ENCODE results near the gene STT3B.
A peak's percentile ranks its signal among the peaks of the same experiment; 100 is the strongest.

Gene STT3B

DNA sequence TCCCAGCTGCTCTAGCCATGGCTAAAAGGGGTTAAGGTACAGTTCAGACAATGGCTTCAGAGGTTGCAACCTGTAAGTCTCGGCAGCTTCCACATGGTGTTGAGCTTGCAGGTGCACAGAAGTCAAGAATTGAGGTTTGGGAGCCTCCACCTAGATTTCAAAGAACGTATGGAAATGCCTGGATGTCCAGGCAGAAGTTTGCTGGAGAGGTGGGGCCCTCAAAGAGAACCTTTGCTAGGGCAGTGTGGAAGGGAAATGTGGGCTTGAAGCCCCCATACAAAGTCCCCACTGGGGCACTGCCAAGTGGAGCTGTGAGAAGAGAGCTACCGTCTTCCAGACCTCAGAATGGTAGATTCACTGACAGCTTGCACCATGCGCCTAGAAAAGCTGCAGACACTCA is 73.7 kb downstream of the STT3B start:
- no peak for DNase-seq
- Histone ChIP-seq H2BK15ac (ENCODE audit: low read depth, poor library complexity, severe bottlenecking) (no peak overlapping the region), H3K4me3 (ENCODE audit: insufficient read depth in 1 of 2, low read depth in 1 of 2, low read length in 2 of 2) (no peak overlapping the region), H3K4me1 (ENCODE audit: control insufficient read depth, insufficient read depth, low read depth, low read length) (no peaks in the 10 kb centered on the region), H3K27ac (ENCODE audit: low read length, poor library complexity, severe bottlenecking) (no peak overlapping the region), H2AFZ (ENCODE audit: low read depth, low read length) (no peak overlapping the region), H2BK120ac (ENCODE audit: low read depth, low read length) (no peak overlapping the region), H3K9ac (ENCODE audit: low read length) (no peak overlapping the region), H3K4ac (ENCODE audit: low read depth in 1 of 2, low read length in 2 of 2) (no peak overlapping the region), H3K14ac (ENCODE audit: low read length in 2 of 2) (no peak overlapping the region), H3K36me3 (ENCODE audit: control insufficient read depth in 1 of 2, insufficient read depth in 2 of 2, low read depth in 1 of 2, low read length in 2 of 2) (peaks cover 7 to 32% of the 10 kb centered on the region in 2 experiments), H3K23ac (ENCODE audit: low read length in 2 of 2) (no peak overlapping the region), H3K9me3 (ENCODE audit: control insufficient read depth, low read length) (peaks cover 10% of the 10 kb centered on the region), H3K4me2 (ENCODE audit: low read length, poor library complexity, severe bottlenecking) (no peak overlapping the region), H2BK5ac (ENCODE audit: low read depth, low read length, poor library complexity, severe bottlenecking) (no peak overlapping the region), H3K27me3 (ENCODE audit: control insufficient read depth in 1 of 2, insufficient read depth in 1 of 2, low read length in 2 of 2) (no peaks in the 10 kb centered on the region), H3K18ac (ENCODE audit: low read depth in 1 of 2, low read length in 2 of 2) (no peak overlapping the region), H2AK5ac (ENCODE audit: low read length, severe bottlenecking) (no peak overlapping the region), H2BK12ac (ENCODE audit: low read length in 2 of 2) (no peak overlapping the region), H4K8ac (ENCODE audit: low read length) (no peak overlapping the region), H4K91ac (ENCODE audit: low read length) (no peak overlapping the region), H3K79me1 (replicated peaks; ENCODE audit: low read length, poor library complexity, severe bottlenecking) (peaks cover 12% of the 10 kb centered on the region)
- 100% methylated on average over 4 of the region's 4 CpGs for WGBS

DNA sequence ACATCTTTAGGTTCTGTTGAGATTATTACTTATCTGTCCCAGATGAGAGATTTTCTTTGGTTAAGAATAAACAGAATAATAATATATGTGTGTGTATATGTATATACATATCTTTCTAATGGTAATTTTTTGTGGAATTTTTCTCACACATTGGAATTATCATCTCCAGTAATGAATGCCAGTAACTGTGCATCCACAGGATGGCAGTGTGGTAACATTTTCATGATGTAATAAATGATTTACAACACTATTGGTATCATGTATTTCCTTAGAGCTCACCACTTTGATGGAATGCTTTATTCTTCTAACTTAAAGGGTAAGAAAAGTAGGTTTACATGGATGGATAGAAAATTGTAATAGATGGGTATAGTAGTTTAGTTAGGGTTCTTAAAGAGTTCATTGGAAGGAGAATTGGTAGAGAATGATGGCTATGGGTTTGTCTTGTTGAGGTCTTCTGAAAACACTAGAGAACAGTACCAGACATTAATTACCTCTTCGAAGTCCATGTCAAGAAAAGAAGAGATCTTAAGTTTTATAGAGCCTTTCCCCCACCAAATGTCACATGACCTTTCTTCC is 78.1 kb downstream of the STT3B start:
- no peak overlapping the region for H2AK5ac ChIP-seq (ENCODE audit: low read length, severe bottlenecking)
- no peak overlapping the region for H2BK15ac ChIP-seq (ENCODE audit: low read depth, poor library complexity, severe bottlenecking)
- no peak overlapping the region for H3K9ac ChIP-seq (ENCODE audit: low read length)
- peaks cover 10% of the 10 kb centered on the region for H3K9me3 ChIP-seq (ENCODE audit: control insufficient read depth, low read length)
- H2BK5ac ChIP-seq (ENCODE audit: low read depth, low read length, poor library complexity, severe bottlenecking): no peak overlapping the region
- no peak overlapping the region for H2BK120ac ChIP-seq (ENCODE audit: low read depth, low read length)
- no peak overlapping the region for H3K4me3 ChIP-seq (ENCODE audit: insufficient read depth in 1 of 2, low read depth in 1 of 2, low read length in 2 of 2)
- no peak overlapping the region for H3K23ac ChIP-seq (ENCODE audit: low read length in 2 of 2)
- H3K36me3 ChIP-seq (ENCODE audit: control insufficient read depth in 1 of 2, insufficient read depth in 2 of 2, low read depth in 1 of 2, low read length in 2 of 2): peaks cover 7 to 23% of the 10 kb centered on the region in 2 experiments
- no peak overlapping the region for H4K8ac ChIP-seq (ENCODE audit: low read length)
- H2AFZ ChIP-seq (ENCODE audit: low read depth, low read length): no peak overlapping the region
- no peak overlapping the region for H4K91ac ChIP-seq (ENCODE audit: low read length)
- no peak overlapping the region for H3K4ac ChIP-seq (ENCODE audit: low read depth in 1 of 2, low read length in 2 of 2)
- H3K4me2 ChIP-seq (ENCODE audit: low read length, poor library complexity, severe bottlenecking): no peak overlapping the region
- DNase-seq: peak; percentile 57
- H3K4me1 ChIP-seq (ENCODE audit: control insufficient read depth, insufficient read depth, low read depth, low read length): no peaks in the 10 kb centered on the region
- H2BK12ac ChIP-seq (ENCODE audit: low read length in 2 of 2): no peak overlapping the region
- H3K79me1 ChIP-seq (replicated peaks; ENCODE audit: low read length, poor library complexity, severe bottlenecking): peaks cover 8% of the 10 kb centered on the region
- no peaks in the 10 kb centered on the region for H3K27me3 ChIP-seq (ENCODE audit: control insufficient read depth in 1 of 2, insufficient read depth in 1 of 2, low read length in 2 of 2)
- H3K14ac ChIP-seq (ENCODE audit: low read length in 2 of 2): no peak overlapping the region
- no peak overlapping the region for H3K27ac ChIP-seq (ENCODE audit: low read length, poor library complexity, severe bottlenecking)
- no peak overlapping the region for H3K18ac ChIP-seq (ENCODE audit: low read depth in 1 of 2, low read length in 2 of 2)
- WGBS: no CpG with 5 or more reads among the region's 1 CpG

DNA sequence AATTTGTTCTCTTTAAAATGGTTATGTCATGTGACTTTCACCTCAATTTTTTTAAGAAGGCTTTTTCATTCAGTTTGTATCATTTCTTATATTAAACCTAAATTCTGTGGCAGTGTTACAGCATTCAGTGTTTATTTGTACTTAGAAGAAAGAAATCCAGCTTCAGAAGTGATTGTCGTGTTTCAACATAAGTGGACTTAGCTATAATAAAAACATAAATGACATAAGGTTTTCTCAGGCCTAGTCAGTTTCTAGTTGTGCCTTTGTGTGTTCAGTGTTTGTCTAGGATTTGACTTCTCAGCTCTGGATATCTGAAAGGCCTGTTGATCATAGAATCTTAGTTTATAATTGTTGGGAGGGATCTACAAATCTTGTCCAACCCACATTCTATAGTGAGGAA is 80.5 kb downstream of the STT3B start:
- Histone ChIP-seq H3K36me3 (ENCODE audit: control insufficient read depth in 1 of 2, insufficient read depth in 2 of 2, low read depth in 1 of 2, low read length in 2 of 2) (peaks cover 0 to 21% of the 10 kb centered on the region in 2 experiments), H2BK120ac (ENCODE audit: low read depth, low read length) (no peak overlapping the region), H3K79me1 (replicated peaks; ENCODE audit: low read length, poor library complexity, severe bottlenecking) (peaks cover 2% of the 10 kb centered on the region), H3K9me3 (ENCODE audit: control insufficient read depth, low read length) (no peaks in the 10 kb centered on the region), H2AFZ (ENCODE audit: low read depth, low read length) (no peak overlapping the region), H3K23ac (ENCODE audit: low read length in 2 of 2) (no peak overlapping the region), H3K27me3 (ENCODE audit: control insufficient read depth in 1 of 2, insufficient read depth in 1 of 2, low read length in 2 of 2) (no peaks in the 10 kb centered on the region), H2BK5ac (ENCODE audit: low read depth, low read length, poor library complexity, severe bottlenecking) (no peak overlapping the region), H3K4ac (ENCODE audit: low read depth in 1 of 2, low read length in 2 of 2) (no peak overlapping the region), H3K4me1 (ENCODE audit: control insufficient read depth, insufficient read depth, low read depth, low read length) (no peaks in the 10 kb centered on the region), H2BK12ac (ENCODE audit: low read length in 2 of 2) (no peak overlapping the region), H3K27ac (ENCODE audit: low read length, poor library complexity, severe bottlenecking) (no peak overlapping the region), H2AK5ac (ENCODE audit: low read length, severe bottlenecking) (no peak overlapping the region), H3K14ac (ENCODE audit: low read length in 2 of 2) (no peak overlapping the region), H3K4me2 (ENCODE audit: low read length, poor library complexity, severe bottlenecking) (no peak overlapping the region), H3K18ac (ENCODE audit: low read depth in 1 of 2, low read length in 2 of 2) (no peak overlapping the region), H3K9ac (ENCODE audit: low read length) (no peak overlapping the region), H4K91ac (ENCODE audit: low read length) (no peak overlapping the region), H2BK15ac (ENCODE audit: low read depth, poor library complexity, severe bottlenecking) (no peak overlapping the region), H4K8ac (ENCODE audit: low read length) (no peak overlapping the region), H3K4me3 (ENCODE audit: insufficient read depth in 1 of 2, low read depth in 1 of 2, low read length in 2 of 2) (no peak overlapping the region)
- WGBS: no CpG with 5 or more reads among the region's 1 CpG
- DNase-seq: peak; percentile 33

- H3K27ac ChIP-seq (ENCODE audit: low read length, poor library complexity, severe bottlenecking): no peak overlapping the region
- 81% methylated on average over 4 of the region's 4 CpGs for WGBS
- peak; percentile 77 for DNase-seq
Observed at GRCh38 chr3:31613654-31614053, 80.9 kb downstream of the STT3B start.

More at GRCh38 chr3:31613654-31614053, 80.9 kb downstream of the STT3B start:
- H3K4ac ChIP-seq (ENCODE audit: low read depth in 1 of 2, low read length in 2 of 2): no peak overlapping the region
- no peak overlapping the region for H2AFZ ChIP-seq (ENCODE audit: low read depth, low read length)
- peaks cover 0 to 26% of the 10 kb centered on the region in 2 experiments for H3K36me3 ChIP-seq (ENCODE audit: control insufficient read depth in 1 of 2, insufficient read depth in 2 of 2, low read depth in 1 of 2, low read length in 2 of 2)
- H3K23ac ChIP-seq (ENCODE audit: low read length in 2 of 2): no peak overlapping the region
- H2BK5ac ChIP-seq (ENCODE audit: low read depth, low read length, poor library complexity, severe bottlenecking): no peak overlapping the region
- H2BK12ac ChIP-seq (ENCODE audit: low read length in 2 of 2): no peak overlapping the region
- H3K4me2 ChIP-seq (ENCODE audit: low read length, poor library complexity, severe bottlenecking): no peak overlapping the region
- H3K14ac ChIP-seq (ENCODE audit: low read length in 2 of 2): no peak overlapping the region
- no peaks in the 10 kb centered on the region for H3K27me3 ChIP-seq (ENCODE audit: control insufficient read depth in 1 of 2, insufficient read depth in 1 of 2, low read length in 2 of 2)
- no peak overlapping the region for H2BK15ac ChIP-seq (ENCODE audit: low read depth, poor library complexity, severe bottlenecking)
- H3K9me3 ChIP-seq (ENCODE audit: control insufficient read depth, low read length): no peaks in the 10 kb centered on the region
- no peaks in the 10 kb centered on the region for H3K4me1 ChIP-seq (ENCODE audit: control insufficient read depth, insufficient read depth, low read depth, low read length)
- H3K18ac ChIP-seq (ENCODE audit: low read depth in 1 of 2, low read length in 2 of 2): no peak overlapping the region
- peaks cover 2% of the 10 kb centered on the region for H3K79me1 ChIP-seq (replicated peaks; ENCODE audit: low read length, poor library complexity, severe bottlenecking)
- H2AK5ac ChIP-seq (ENCODE audit: low read length, severe bottlenecking): no peak overlapping the region
- no peak overlapping the region for H3K4me3 ChIP-seq (ENCODE audit: insufficient read depth in 1 of 2, low read depth in 1 of 2, low read length in 2 of 2)
- H4K8ac ChIP-seq (ENCODE audit: low read length): no peak overlapping the region
- no peak overlapping the region for H2BK120ac ChIP-seq (ENCODE audit: low read depth, low read length)
- no peak overlapping the region for H4K91ac ChIP-seq (ENCODE audit: low read length)
- H3K9ac ChIP-seq (ENCODE audit: low read length): no peak overlapping the region

All from mesenchymal stem cell (in vitro differentiated cells and primary cell).